ENCODE data around the gene ASB18. TPM values are rescaled to one million over a fixed set of nuclear protein-coding genes. Genes with fewer than 3 reads are reported as not detected.

The ASB18 gene
- polyA plus RNA-seq, 2 donors: not detected

DNA sequence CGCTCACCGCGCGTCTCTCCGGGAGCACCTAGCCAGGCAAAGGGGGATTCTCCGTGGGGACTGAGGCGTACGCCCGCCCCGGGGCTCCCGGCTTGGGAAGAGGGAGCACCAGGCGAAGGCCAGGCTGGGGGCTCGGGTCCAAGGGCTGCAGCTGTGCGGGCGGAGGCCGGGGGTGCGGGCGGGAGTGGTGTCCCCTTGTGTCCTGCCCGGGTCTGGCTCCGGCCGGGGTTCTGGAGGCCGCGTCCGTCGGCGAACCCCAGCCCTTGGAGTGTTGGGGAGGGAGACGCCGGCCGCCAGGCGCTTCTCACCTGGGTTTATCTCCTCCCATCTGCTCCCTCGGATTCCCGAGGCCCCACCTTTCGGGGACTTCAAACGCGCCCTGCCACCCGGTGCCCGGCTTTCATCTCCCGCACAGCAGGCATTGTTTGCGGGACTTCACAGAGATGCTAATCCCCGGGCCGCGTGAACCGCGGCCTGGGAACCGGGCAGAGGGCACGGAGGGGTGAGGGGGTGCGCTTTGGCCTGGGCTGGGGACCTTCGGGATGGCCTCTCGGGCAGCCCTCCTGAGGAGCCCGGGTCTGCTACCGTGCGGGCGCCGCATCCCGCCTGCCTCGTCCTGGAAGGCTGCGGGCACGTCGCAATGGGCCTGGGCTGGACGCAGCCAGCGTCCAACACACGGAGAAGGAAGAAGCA lies 91.0 kb downstream of the ASB18 start:
- Histone ChIP-seq H3K4me1 (ENCODE audit: control insufficient read depth in 2 of 2, insufficient read depth in 2 of 2, low read length in 1 of 2) (peaks cover 8 to 10% of the 10 kb centered on the region in 2 donors), H3K9me3 (ENCODE audit: control insufficient read depth in 2 of 2, insufficient read depth in 1 of 2, low read depth in 1 of 2, low read length in 1 of 2) (peaks cover 5 to 12% of the 10 kb centered on the region in 2 donors), H3K27ac (ENCODE audit: low read depth in 2 of 2, low read length in 1 of 2) (no peak overlapping the region), H3K36me3 (ENCODE audit: control insufficient read depth in 2 of 2, insufficient read depth in 2 of 2, low read length in 1 of 2) (no peaks in the 10 kb centered on the region), H3K27me3 (ENCODE audit: control insufficient read depth in 1 of 2, insufficient read depth in 2 of 2, low read length in 2 of 2) (peaks cover 16 to 47% of the 10 kb centered on the region in 2 donors), H3K4me3 (ENCODE audit: low read depth in 1 of 2, low read length in 2 of 2) (no peak overlapping the region)
- 7% methylated on average over 54 to 62 of the region's 62 CpGs for WGBS, 2 donors

DNA sequence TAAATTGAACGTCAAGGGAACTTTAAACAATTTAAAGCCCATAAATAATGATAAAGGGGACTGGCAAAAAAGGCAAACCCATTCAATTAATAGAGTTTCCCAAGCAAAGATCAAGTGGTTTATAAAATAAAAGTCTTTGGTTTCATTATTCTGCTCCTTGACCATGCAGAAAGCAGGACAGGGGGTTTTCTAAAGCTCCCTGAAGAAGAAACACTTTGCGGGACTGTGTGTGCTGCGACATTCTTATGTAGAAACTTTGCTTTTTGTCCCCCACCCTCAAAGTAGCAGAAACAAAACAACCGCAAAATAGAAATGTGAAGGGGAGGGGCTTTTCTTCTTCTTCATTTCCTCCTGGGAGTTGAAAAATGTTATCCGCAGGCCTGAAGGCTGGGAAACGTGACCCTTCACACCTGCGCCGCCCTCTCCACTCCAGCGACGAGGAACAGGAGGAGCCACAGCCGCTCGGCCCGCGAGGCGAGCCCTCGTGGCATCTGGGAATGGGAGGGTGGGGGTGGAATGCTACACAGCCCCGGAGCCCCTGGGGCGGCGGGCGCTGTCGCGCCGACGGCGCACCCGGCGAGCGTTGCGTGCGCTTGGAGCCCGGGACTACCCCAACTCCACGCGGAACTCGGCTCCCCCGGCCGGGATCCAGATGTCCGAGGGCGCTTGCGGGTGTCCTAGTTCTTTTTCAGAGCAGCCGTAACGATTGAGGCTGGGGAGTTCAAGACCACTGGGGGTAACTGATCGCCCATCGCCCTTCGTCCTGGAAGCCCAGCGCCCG lies 91.8 kb downstream of the ASB18 start:
- H3K36me3 ChIP-seq (ENCODE audit: control insufficient read depth in 2 of 2, insufficient read depth in 2 of 2, low read length in 1 of 2): no peaks in the 10 kb centered on the region
- 7 to 8% methylated on average over 46 of the region's 46 CpGs for WGBS, 2 donors
- no peak overlapping the region for H3K27ac ChIP-seq (ENCODE audit: low read depth in 2 of 2, low read length in 1 of 2)
- H3K4me3 ChIP-seq (ENCODE audit: low read depth in 1 of 2, low read length in 2 of 2): no peak overlapping the region
- H3K27me3 ChIP-seq (ENCODE audit: control insufficient read depth in 1 of 2, insufficient read depth in 2 of 2, low read length in 2 of 2): peaks cover 16 to 52% of the 10 kb centered on the region in 2 donors
- H3K9me3 ChIP-seq (ENCODE audit: control insufficient read depth in 2 of 2, insufficient read depth in 1 of 2, low read depth in 1 of 2, low read length in 1 of 2): peaks cover 5 to 12% of the 10 kb centered on the region in 2 donors
- peaks cover 13 to 15% of the 10 kb centered on the region in 2 donors for H3K4me1 ChIP-seq (ENCODE audit: control insufficient read depth in 2 of 2, insufficient read depth in 2 of 2, low read length in 1 of 2)

DNA sequence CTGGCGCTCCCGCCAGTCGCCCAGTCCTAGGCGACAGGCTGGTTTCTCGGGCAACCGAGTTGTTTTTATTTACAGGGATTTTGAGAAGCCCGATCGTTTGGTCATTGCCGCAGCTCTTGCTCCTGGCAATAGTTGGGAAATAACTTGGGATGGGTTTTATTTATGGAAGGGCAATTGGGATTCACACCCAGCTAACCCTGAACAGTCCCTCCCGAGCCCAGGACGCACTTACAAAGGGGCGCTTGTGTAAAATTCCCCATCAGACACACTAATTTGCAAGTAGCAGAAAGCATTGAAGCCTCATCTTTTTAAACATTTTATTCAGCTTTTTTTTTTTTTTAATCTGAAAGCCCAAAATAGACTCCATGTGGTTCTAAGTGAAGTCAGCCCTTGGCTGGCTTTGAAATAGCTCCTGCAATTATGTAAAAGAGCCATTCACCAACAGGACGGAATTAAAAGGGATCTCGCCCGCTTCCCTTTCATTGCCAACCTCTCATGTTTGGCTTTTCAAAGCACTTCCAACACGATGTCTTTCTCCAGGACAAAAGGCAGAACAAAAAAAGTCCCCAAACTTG lies 92.4 kb downstream of the ASB18 start:
- Histone ChIP-seq H3K4me3 (ENCODE audit: low read depth in 1 of 2, low read length in 2 of 2) (peak overlapping the region in 1 of 2 donors; percentile 29), H3K9me3 (ENCODE audit: control insufficient read depth in 2 of 2, insufficient read depth in 1 of 2, low read depth in 1 of 2, low read length in 1 of 2) (peaks cover 5 to 15% of the 10 kb centered on the region in 2 donors), H3K27ac (ENCODE audit: low read depth in 2 of 2, low read length in 1 of 2) (no peak overlapping the region), H3K36me3 (ENCODE audit: control insufficient read depth in 2 of 2, insufficient read depth in 2 of 2, low read length in 1 of 2) (no peaks in the 10 kb centered on the region), H3K4me1 (ENCODE audit: control insufficient read depth in 2 of 2, insufficient read depth in 2 of 2, low read length in 1 of 2) (peaks cover 19 to 22% of the 10 kb centered on the region in 2 donors), H3K27me3 (ENCODE audit: control insufficient read depth in 1 of 2, insufficient read depth in 2 of 2, low read length in 2 of 2) (peaks cover 19 to 59% of the 10 kb centered on the region in 2 donors)
- WGBS, 2 donors: 8% methylated on average over 16 of the region's 16 CpGs

DNA sequence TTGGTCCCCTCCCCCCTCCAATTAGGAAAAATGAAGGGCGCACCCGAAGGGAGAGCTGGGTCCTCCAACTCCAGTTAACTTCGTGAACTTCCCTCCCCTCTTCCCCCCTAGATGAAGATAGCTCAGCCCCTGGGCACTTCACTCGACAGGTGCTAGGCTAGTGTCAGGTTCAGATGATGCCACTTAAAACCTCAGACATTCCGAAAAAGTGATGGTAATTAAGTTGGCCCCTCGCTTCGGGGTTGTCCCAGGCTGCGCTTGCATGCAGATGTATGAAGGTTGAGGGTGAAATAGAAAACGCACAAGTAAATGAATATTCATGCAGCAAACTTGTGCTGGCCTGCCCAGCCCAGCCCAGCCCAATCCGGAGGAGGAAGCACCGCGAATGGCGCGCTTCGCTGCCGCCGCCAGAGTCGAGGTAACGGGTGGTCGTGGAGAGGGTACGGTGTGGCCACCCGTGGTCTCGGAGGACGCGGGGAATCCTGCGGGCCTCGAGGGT lies 93.0 kb downstream of the ASB18 start:
- H3K4me3 ChIP-seq (ENCODE audit: low read depth in 1 of 2, low read length in 2 of 2): peak overlapping the region in 1 of 2 donors; percentile 29
- no peak overlapping the region for H3K27ac ChIP-seq (ENCODE audit: low read depth in 2 of 2, low read length in 1 of 2)
- no peaks in the 10 kb centered on the region for H3K36me3 ChIP-seq (ENCODE audit: control insufficient read depth in 2 of 2, insufficient read depth in 2 of 2, low read length in 1 of 2)
- H3K4me1 ChIP-seq (ENCODE audit: control insufficient read depth in 2 of 2, insufficient read depth in 2 of 2, low read length in 1 of 2): peaks cover 24 to 27% of the 10 kb centered on the region in 2 donors
- H3K9me3 ChIP-seq (ENCODE audit: control insufficient read depth in 2 of 2, insufficient read depth in 1 of 2, low read depth in 1 of 2, low read length in 1 of 2): peaks cover 5 to 15% of the 10 kb centered on the region in 2 donors
- WGBS, 2 donors: 6 to 7% methylated on average over 27 of the region's 27 CpGs
- H3K27me3 ChIP-seq (ENCODE audit: control insufficient read depth in 1 of 2, insufficient read depth in 2 of 2, low read length in 2 of 2): peaks cover 21 to 64% of the 10 kb centered on the region in 2 donors

DNA sequence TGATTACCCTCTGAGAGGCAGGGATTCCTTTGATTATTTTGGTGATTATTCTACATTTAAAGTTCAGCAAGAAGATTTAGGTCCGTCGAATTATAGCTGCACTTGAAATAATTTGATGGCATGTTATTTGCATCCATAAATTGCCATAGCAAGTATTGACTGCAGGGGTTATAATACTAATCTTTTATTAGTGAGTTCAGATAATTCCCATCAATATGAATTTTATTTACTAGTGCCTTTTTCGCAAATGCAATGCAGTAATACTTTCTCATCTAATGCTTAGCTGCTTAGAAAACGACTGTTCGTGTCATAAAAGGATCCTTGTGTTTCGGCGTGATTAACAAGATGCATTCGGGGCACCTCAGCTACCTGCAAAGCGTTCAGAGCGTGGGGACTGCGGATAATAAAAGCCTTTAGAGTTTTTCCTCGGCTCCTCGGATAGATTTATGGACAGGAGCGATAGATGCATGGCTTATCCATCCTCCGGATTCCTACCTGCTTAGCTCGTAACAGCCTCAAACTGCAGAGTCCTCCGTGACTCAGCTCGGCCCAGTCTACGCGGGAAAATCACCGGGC lies 93.5 kb downstream of the ASB18 start:
- WGBS, 2 donors: 16% methylated on average over 21 of the region's 21 CpGs
- peak overlapping the region in 1 of 2 donors; percentile 29 for H3K4me3 ChIP-seq (ENCODE audit: low read depth in 1 of 2, low read length in 2 of 2)
- peaks cover 21 to 68% of the 10 kb centered on the region in 2 donors for H3K27me3 ChIP-seq (ENCODE audit: control insufficient read depth in 1 of 2, insufficient read depth in 2 of 2, low read length in 2 of 2)
- no peak overlapping the region for H3K27ac ChIP-seq (ENCODE audit: low read depth in 2 of 2, low read length in 1 of 2)
- H3K9me3 ChIP-seq (ENCODE audit: control insufficient read depth in 2 of 2, insufficient read depth in 1 of 2, low read depth in 1 of 2, low read length in 1 of 2): peaks cover 5 to 15% of the 10 kb centered on the region in 2 donors
- no peaks in the 10 kb centered on the region for H3K36me3 ChIP-seq (ENCODE audit: control insufficient read depth in 2 of 2, insufficient read depth in 2 of 2, low read length in 1 of 2)
- peaks cover 27 to 30% of the 10 kb centered on the region in 2 donors for H3K4me1 ChIP-seq (ENCODE audit: control insufficient read depth in 2 of 2, insufficient read depth in 2 of 2, low read length in 1 of 2)

DNA sequence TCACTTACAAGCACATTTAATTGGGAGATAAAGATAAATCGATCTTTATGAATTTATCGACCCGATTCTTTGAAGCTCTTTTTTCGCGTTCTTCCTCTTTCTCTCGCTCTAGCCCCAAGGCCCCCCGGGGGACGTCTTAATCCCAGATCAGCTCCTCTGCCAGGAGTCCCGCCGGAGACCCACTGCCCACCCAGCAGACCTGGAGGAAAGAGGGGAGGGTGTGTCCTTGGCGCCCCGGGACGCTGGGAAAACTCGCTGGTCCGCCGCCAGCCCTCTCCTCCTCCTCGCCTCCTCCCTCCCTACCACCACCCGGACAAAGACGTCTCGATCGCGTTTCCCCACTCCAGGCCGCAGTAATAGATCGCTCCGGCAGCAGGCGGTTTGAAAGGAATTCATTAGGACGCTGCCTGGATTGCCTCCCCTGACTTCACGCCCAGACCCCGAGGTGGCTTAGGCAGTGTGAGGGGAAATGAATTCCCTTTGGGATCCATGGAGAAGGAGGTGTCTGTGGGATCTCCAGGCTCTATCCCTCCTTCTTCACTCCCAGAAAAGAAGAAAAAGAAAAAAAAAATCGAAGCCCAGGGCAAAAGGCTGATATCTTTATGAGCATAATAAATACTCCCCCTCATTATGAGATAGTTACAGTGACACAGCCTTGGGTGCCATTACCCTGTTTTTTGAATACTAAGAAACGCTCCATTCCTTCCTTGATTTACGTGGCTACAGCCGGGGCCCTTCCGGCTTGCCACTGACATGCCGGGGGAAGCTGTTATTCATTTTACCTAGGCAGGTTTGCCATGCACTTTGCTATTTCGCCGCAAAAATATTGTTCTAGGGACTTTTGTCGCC lies 94.2 kb downstream of the ASB18 start:
- Histone ChIP-seq H3K4me1 (ENCODE audit: control insufficient read depth in 2 of 2, insufficient read depth in 2 of 2, low read length in 1 of 2) (peaks cover 27 to 30% of the 10 kb centered on the region in 2 donors), H3K4me3 (ENCODE audit: low read depth in 1 of 2, low read length in 2 of 2) (no peak overlapping the region)
- 10% methylated on average over 35 to 38 of the region's 38 CpGs for WGBS, 2 donors

DNA sequence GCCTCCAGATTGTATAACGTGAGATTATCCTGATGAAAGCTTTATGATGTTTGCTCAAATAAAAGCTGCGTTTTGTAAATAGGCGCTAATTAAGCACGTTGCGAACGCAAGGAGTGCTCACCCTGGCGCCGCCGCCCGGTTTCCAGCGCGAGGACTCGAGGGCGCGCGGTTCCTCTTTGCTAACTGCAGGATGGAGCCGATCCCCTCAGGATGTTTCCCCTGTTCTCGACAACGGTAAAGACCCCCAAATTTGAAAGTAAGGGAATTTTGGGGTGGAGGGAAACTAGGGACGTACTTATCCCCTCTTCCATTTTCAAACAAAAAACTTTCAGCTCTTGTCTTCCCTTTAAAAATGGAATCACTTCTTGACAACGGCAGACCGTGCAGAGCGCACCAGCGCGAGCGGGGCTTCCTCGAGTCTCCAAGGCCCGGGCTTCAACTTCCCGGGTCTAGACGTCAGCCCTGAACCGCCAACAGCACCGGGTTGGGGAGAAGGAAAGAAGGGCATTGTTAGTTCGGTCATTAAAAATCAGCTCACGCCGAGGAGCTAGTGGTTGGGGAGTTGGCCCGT lies 95.0 kb downstream of the ASB18 start:
- H3K36me3 ChIP-seq (ENCODE audit: control insufficient read depth in 2 of 2, insufficient read depth in 2 of 2, low read length in 1 of 2): no peaks in the 10 kb centered on the region
- peaks cover 5 to 15% of the 10 kb centered on the region in 2 donors for H3K9me3 ChIP-seq (ENCODE audit: control insufficient read depth in 2 of 2, insufficient read depth in 1 of 2, low read depth in 1 of 2, low read length in 1 of 2)
- peaks cover 23 to 79% of the 10 kb centered on the region in 2 donors for H3K27me3 ChIP-seq (ENCODE audit: control insufficient read depth in 1 of 2, insufficient read depth in 2 of 2, low read length in 2 of 2)
- H3K27ac ChIP-seq (ENCODE audit: low read depth in 2 of 2, low read length in 1 of 2): no peak overlapping the region
- no peak overlapping the region for H3K4me3 ChIP-seq (ENCODE audit: low read depth in 1 of 2, low read length in 2 of 2)
- peaks cover 29 to 34% of the 10 kb centered on the region in 2 donors for H3K4me1 ChIP-seq (ENCODE audit: control insufficient read depth in 2 of 2, insufficient read depth in 2 of 2, low read length in 1 of 2)
- WGBS, 2 donors: 11 to 13% methylated on average over 36 of the region's 36 CpGs

More for the DNA sequence above, 94.2 kb downstream of the ASB18 start:
- peaks cover 23 to 72% of the 10 kb centered on the region in 2 donors for H3K27me3 ChIP-seq (ENCODE audit: control insufficient read depth in 1 of 2, insufficient read depth in 2 of 2, low read length in 2 of 2)
- no peaks in the 10 kb centered on the region for H3K36me3 ChIP-seq (ENCODE audit: control insufficient read depth in 2 of 2, insufficient read depth in 2 of 2, low read length in 1 of 2)
- H3K27ac ChIP-seq (ENCODE audit: low read depth in 2 of 2, low read length in 1 of 2): no peak overlapping the region
- peaks cover 5 to 15% of the 10 kb centered on the region in 2 donors for H3K9me3 ChIP-seq (ENCODE audit: control insufficient read depth in 2 of 2, insufficient read depth in 1 of 2, low read depth in 1 of 2, low read length in 1 of 2)

DNA sequence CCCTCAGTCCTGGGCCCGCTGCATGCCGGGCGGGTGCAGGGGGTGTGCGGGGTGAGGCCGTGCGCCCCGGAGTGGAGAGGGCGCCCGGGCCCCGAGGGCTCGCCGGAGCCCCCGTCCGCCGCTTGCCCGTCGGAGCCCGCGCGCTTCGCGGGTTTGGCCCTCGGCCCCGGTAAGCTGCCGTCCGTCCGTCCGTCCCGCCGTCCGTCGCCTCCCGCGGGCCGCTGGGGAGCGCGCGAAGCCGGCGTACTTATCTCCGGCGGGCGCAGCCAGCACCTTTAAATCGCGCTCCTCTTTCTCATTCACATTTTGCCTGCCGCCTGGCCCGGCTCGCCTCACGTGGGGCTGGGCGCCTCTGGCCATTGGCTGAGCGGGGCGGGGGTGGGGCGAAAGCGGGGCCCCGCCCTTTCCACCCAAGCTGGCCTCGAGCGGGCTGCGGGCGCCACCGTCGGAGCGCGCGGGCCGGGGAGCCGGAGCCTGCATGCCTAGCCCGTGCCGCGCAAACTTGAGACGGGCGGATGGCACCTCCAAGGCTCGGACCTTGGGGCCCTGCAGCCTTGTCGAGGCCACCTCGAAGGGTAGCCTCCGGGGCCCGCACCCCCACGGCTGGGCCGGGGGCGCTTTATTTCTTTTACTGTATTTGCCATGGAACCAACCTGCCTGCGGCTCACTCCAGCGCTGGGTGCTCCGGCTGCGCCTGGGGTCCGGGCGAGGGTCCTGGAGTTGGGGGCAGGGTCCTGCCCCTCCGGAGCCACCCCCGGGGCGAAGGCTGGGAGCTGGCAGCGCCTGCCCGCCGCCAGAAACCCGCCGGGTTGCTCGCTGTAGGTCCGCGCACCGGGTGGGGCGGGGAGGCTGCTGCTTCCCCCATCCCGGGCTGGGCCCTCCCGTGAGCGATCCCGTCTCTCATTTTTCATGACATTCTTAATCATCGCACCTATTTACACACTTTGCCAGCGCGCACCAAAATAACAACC lies 95.8 kb downstream of the ASB18 start, which contains the start of gene GBX2:
Gene GBX2 (minus strand): TSS at position 277 of the 971 bp plus-strand sequence. CDS start 415 bp downstream, outside the sequence.
- peaks cover 23 to 76% of the 10 kb centered on the region in 2 donors for H3K27me3 ChIP-seq (ENCODE audit: control insufficient read depth in 1 of 2, insufficient read depth in 2 of 2, low read length in 2 of 2)
- H3K4me3 ChIP-seq (ENCODE audit: low read depth in 1 of 2, low read length in 2 of 2): peak within 1 kb of the TSS; percentile 25 to 47
- WGBS, 2 donors: 6% methylated on average over 92 to 105 of the region's 105 CpGs
- H3K4me1 ChIP-seq (ENCODE audit: control insufficient read depth in 2 of 2, insufficient read depth in 2 of 2, low read length in 1 of 2): peaks cover 30 to 40% of the 10 kb centered on the region in 2 donors
- no peaks in the 10 kb centered on the region for H3K36me3 ChIP-seq (ENCODE audit: control insufficient read depth in 2 of 2, insufficient read depth in 2 of 2, low read length in 1 of 2)
- H3K27ac ChIP-seq (ENCODE audit: low read depth in 2 of 2, low read length in 1 of 2): no peak within 1 kb of the TSS
- H3K9me3 ChIP-seq (ENCODE audit: control insufficient read depth in 2 of 2, insufficient read depth in 1 of 2, low read depth in 1 of 2, low read length in 1 of 2): peaks cover 5 to 13% of the 10 kb centered on the region in 2 donors

Data from esophagus (tissue), 2 donors.